ENCODE measurements around the gene IPO9. TPM values are rescaled to one million over a fixed set of nuclear protein-coding genes. Genes with fewer than 3 reads are reported as not detected.

The IPO9 gene
- total RNA-seq, 1 donor from 2014 or later = 12.8 TPM

GRCh38 chr1:201806801-201807200, 22.2 kb upstream of the IPO9 start:
- DNase-seq (ENCODE audit: extremely low spot score in 2 of 2) = no peak
- H3K9me3 ChIP-seq = no peaks in the 10 kb centered on the region
- H3K27ac ChIP-seq = no peak overlapping the region
- H3K36me3 ChIP-seq = peaks cover 0 to 58% of the 10 kb centered on the region in 2 donors
- no peaks in the 10 kb centered on the region for H3K27me3 ChIP-seq
- intact Hi-C loops (cut with DNase I) = no loop called here
- TF ChIP-seq POLR2AphosphoS5 (IDR thresholded peaks at IDR 0.05; ENCODE audit: insufficient read depth in 1 of 2, low read depth in 1 of 2) = no peak
- TF ChIP-seq POLR2A (IDR thresholded peaks at IDR 0.05) = no peak
- no peak for TF ChIP-seq CTCF (IDR thresholded peaks at IDR 0.05)
- no peaks in the 10 kb centered on the region for H3K4me1 ChIP-seq
- H3K4me3 ChIP-seq = no peak overlapping the region

- no peaks in the 10 kb centered on the region for H3K27me3 ChIP-seq
- DNase-seq (ENCODE audit: extremely low spot score in 2 of 2) = no peak
- H3K4me3 ChIP-seq = no peak overlapping the region
- TF ChIP-seq POLR2AphosphoS5 (IDR thresholded peaks at IDR 0.05; ENCODE audit: insufficient read depth in 1 of 2, low read depth in 1 of 2) (no peak), POLR2A (IDR thresholded peaks at IDR 0.05) (no peak), CTCF (IDR thresholded peaks at IDR 0.05) (no peak)
- peaks cover 0 to 71% of the 10 kb centered on the region in 2 donors for H3K36me3 ChIP-seq
- intact Hi-C loops (cut with DNase I) = no loop called here
- H3K27ac ChIP-seq = no peak overlapping the region
- H3K4me1 ChIP-seq = no peaks in the 10 kb centered on the region
- H3K9me3 ChIP-seq = no peaks in the 10 kb centered on the region
Measured at GRCh38 chr1:201807958-201808632, 20.9 kb upstream of the IPO9 start.

GRCh38 chr1:201808633-201808990, 20.3 kb upstream of the IPO9 start:
- Histone ChIP-seq H3K36me3 (peaks cover 0 to 76% of the 10 kb centered on the region in 2 donors), H3K9me3 (no peaks in the 10 kb centered on the region), H3K4me3 (no peak overlapping the region), H3K27ac (no peak overlapping the region), H3K27me3 (no peaks in the 10 kb centered on the region), H3K4me1 (no peaks in the 10 kb centered on the region)
- DNase-seq (ENCODE audit: extremely low spot score in 2 of 2) = no peak
- no peak for TF ChIP-seq POLR2A (IDR thresholded peaks at IDR 0.05)
- TF ChIP-seq CTCF (IDR thresholded peaks at IDR 0.05) = no peak
- TF ChIP-seq POLR2AphosphoS5 (IDR thresholded peaks at IDR 0.05; ENCODE audit: insufficient read depth in 1 of 2, low read depth in 1 of 2) = no peak
- intact Hi-C loops (cut with DNase I) = no loop called here

- H3K36me3 ChIP-seq = peaks cover 0 to 75% of the 10 kb centered on the region in 2 donors
- intact Hi-C loops (cut with DNase I) = no loop called here
- H3K27ac ChIP-seq = no peak overlapping the region
- no peaks in the 10 kb centered on the region for H3K27me3 ChIP-seq
- H3K9me3 ChIP-seq = no peaks in the 10 kb centered on the region
- H3K4me1 ChIP-seq = no peaks in the 10 kb centered on the region
- no peak for DNase-seq (ENCODE audit: extremely low spot score in 2 of 2)
- H3K4me3 ChIP-seq = no peak overlapping the region
- TF ChIP-seq POLR2A (IDR thresholded peaks at IDR 0.05) (no peak), POLR2AphosphoS5 (IDR thresholded peaks at IDR 0.05; ENCODE audit: insufficient read depth in 1 of 2, low read depth in 1 of 2) (no peak), CTCF (IDR thresholded peaks at IDR 0.05) (no peak)
Measured at GRCh38 chr1:201809876-201810275, 19.1 kb upstream of the IPO9 start.

GRCh38 chr1:201810466-201811216, 18.3 kb upstream of the IPO9 start:
- intact Hi-C loops (cut with DNase I) = no loop called here
- H3K36me3 ChIP-seq = peaks cover 0 to 78% of the 10 kb centered on the region in 2 donors
- H3K27me3 ChIP-seq = no peaks in the 10 kb centered on the region
- no peak for TF ChIP-seq POLR2AphosphoS5 (IDR thresholded peaks at IDR 0.05; ENCODE audit: insufficient read depth in 1 of 2, low read depth in 1 of 2)
- TF ChIP-seq CTCF (IDR thresholded peaks at IDR 0.05) = no peak
- no peak for TF ChIP-seq POLR2A (IDR thresholded peaks at IDR 0.05)
- H3K9me3 ChIP-seq = no peaks in the 10 kb centered on the region
- no peak overlapping the region for H3K4me3 ChIP-seq
- H3K4me1 ChIP-seq = no peaks in the 10 kb centered on the region
- DNase-seq (ENCODE audit: extremely low spot score in 2 of 2) = no peak
- no peak overlapping the region for H3K27ac ChIP-seq
